AG10803 (cell line): Measurements from ENCODE around the gene PDP2.
"Not testable (repeated sequence)": the region's sequence is repeated elsewhere in the genome, so short reads cannot be mapped to it uniquely, and the experiment has no call there.

Experiments used
- DNase-seq: peaks from one replicate; pipeline ENCODE4 v3.0.0; 2010; ENCODE audit warnings: low read depth
- H3K4me3 ChIP-seq: 2 replicates; pipeline ENCODE4 v1.5.1; 2011; ENCODE audit warnings: mild to moderate bottlenecking, low read length, control low read depth
- TF ChIP-seq, protein P1 (sequence below): conservative IDR thresholded peaks from 2 replicates; pipeline ENCODE4 v1.5.1; 2011; ENCODE audit warnings: mild to moderate bottlenecking, low read length, control low read depth, inconsistent platforms

PDP2 gene

DNA sequence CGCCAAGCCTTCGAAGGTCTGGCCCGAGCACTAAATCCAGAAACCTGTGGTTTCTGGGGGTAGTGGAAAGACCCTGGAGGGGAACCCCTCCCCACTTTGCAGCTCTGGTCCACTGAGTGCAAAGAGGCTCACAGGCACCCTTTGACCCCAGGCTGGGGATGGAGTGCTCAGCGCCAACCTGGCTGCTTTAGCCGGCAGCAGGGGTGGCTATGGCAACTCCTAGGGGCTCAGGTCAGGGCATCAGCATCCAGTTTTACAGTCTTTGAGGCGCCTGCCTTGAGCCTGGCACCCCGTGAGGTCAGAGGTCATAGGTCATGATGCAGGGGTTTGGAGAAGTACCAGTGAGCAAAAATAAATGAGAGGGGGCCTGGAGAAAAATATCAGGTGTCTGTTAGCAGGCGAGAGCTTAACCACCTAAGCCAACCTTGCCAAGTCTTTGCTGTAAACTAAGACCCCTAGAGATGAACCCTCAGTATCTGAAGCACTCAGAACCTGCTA lies 18.2 kb upstream of the PDP2 start:
- TF ChIP-seq, protein P1, sequence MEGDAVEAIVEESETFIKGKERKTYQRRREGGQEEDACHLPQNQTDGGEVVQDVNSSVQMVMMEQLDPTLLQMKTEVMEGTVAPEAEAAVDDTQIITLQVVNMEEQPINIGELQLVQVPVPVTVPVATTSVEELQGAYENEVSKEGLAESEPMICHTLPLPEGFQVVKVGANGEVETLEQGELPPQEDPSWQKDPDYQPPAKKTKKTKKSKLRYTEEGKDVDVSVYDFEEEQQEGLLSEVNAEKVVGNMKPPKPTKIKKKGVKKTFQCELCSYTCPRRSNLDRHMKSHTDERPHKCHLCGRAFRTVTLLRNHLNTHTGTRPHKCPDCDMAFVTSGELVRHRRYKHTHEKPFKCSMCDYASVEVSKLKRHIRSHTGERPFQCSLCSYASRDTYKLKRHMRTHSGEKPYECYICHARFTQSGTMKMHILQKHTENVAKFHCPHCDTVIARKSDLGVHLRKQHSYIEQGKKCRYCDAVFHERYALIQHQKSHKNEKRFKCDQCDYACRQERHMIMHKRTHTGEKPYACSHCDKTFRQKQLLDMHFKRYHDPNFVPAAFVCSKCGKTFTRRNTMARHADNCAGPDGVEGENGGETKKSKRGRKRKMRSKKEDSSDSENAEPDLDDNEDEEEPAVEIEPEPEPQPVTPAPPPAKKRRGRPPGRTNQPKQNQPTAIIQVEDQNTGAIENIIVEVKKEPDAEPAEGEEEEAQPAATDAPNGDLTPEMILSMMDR = no peak
- DNase-seq = no peak
- H3K4me3 ChIP-seq = no peak overlapping the region

DNA sequence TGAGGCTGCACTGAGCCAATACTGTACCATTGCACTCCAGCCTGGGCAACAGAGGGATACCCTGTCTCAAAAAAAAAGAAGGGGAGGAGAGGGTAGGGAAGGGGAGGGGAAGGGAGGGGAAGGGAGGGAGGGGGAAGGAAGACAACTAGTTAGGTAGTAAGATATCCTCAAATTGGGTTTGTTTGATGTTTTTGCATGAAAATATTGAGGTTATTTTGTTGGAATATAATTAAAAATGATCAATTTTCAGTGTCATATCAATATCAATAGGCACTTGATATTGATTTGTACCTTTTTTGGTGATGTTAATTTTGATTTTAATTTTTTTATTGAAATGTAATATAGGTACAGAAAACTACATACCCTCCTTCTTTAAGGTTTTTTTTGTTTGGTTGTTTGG lies 16.6 kb upstream of the PDP2 start:
- TF ChIP-seq, protein P1 = no peak

DNA sequence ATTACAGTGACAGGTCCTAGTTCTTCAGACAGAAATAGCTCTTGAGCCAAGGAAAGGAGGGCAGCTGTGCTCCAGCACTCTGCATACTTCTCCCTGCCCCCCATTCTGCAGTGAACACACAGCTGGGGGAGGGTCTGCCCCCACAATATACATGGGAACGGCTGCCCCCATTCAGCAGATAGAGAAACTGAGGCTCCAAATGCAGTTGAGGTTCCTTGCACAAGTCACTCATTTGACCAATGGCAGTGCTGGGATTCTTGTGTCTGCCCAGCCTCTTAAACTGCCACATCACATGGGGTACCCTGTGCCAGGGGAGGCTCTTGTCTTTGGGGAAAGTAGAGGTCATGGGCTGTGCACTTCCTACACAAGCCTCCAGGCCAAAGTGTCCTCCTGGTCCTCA lies 10.9 kb upstream of the PDP2 start:
- no peak overlapping the region for H3K4me3 ChIP-seq
- TF ChIP-seq, protein P1 = no peak
- no peak for DNase-seq

More for the DNA sequence above, 16.6 kb upstream of the PDP2 start:
- no peak for DNase-seq
- H3K4me3 ChIP-seq = no peak overlapping the region

DNA sequence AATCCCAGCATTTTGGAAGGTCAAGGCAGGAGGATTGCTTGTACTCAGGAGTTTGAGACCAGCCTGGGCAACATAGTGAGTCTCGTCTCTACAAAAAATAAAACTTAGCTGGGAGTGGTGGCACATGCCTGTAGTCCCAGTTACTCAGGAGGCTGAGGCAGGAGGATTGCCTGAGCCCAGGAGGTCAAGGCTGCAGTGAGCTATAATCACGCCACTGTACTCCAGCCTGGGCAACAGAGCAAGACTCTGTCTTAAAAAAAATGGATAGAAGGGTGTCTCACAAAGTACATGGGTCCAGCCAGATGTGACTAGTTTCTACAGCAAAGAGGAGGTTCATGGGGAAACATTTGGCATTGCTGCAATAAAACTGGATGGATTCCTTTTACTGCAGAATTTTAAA lies 9.0 kb upstream of the PDP2 start:
- not testable (repeated sequence) for H3K4me3 ChIP-seq

DNA sequence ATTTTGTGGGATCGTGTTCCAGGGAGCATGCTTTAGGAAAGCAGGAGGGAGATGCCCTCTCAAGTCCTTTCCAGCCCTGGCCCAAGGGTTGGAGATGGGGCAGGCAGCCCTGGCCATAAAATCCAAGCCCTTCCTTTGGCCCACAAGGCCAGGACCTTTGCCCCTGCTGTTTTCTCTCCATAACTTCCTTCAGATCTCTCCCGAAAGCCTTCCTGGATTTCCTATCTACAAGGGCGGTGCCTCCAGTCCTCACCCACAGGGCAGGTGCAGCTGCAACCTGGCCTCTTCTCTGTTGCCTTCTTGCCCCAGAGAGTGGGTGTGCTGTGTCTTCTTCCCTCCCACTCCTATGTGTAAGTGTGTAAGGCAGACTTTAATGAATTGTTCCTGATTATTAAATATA lies 8.5 kb upstream of the PDP2 start:
- TF ChIP-seq, protein P1 = no peak
- H3K4me3 ChIP-seq = no peak overlapping the region
- DNase-seq = no peak

More for the DNA sequence above, 9.0 kb upstream of the PDP2 start:
- not testable (repeated sequence) for DNase-seq

DNA sequence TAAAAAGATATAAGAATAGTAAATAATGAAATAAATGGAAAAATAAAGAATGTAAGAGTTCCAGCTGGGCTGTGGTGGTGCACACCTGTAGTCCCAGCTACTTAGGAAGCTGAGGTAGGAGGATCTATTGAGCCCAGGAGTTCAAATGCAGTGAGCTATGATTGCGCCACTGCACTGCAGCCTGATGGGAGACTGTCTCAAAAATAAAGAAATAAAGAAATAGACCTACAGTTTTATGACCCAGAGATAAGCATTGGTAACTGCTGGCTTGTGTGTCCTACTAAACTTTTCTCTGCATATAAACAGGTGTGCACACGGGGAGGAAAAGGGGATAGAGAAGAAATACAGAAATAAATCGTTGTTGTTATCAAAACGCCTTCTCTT lies 7.8 kb upstream of the PDP2 start:
- DNase-seq = no peak
- H3K4me3 ChIP-seq = peak overlapping the region; percentile 47
- TF ChIP-seq, protein P1 = no peak

DNA sequence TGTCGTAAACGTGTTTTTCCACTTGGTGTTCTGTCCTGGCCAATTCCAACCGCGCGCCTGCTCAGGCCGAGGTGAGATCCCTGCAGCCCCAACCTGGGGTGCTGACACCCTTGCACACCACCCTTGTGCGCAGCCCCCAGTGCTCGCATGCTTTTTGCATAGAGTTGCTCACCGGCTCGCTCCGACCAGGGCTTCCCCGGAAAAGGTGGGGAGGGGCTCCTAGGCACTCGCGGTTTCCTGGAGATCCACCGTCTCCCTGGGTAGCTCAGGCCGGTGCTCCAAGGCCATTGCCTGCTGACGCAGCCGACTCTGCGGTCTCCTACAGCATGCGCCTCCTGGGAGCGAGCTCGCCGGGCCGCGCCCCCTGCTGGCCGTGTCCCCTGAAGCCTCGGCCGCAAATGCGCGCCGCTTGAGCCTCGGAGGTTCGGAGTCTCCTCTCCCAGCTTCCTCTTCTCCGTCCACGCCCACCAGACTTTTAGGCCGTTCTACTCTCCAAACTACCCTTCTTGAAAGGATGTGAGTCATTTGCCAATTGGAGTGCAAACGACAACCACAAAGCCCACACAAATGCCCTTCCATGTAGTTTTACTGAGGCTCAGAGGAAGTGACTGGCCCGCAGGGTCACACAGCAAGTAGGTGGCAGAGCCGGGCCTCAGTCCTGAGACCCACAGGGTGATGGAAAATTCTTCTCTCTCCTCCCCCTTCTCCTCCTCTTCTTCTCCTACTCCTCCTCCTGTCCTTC lies 7.2 kb upstream of the PDP2 start:
- DNase-seq = peak; percentile 99
- TF ChIP-seq, protein P1 = peak; percentile 80
- H3K4me3 ChIP-seq = peak overlapping the region; percentile 47
